ENCODE results near the gene PLEKHJ1. TPM values are rescaled to one million over a fixed set of nuclear protein-coding genes. Genes with fewer than 3 reads are reported as not detected.
A peak's percentile ranks its signal among the peaks of the same experiment; 100 is the strongest.

Gene PLEKHJ1
- total and polyA plus RNA-seq, 2 of the 13 experiments (the other 11 are each of a cell fraction or from before 2014, with no cell fraction given): 70.5 to 130 TPM

DNA sequence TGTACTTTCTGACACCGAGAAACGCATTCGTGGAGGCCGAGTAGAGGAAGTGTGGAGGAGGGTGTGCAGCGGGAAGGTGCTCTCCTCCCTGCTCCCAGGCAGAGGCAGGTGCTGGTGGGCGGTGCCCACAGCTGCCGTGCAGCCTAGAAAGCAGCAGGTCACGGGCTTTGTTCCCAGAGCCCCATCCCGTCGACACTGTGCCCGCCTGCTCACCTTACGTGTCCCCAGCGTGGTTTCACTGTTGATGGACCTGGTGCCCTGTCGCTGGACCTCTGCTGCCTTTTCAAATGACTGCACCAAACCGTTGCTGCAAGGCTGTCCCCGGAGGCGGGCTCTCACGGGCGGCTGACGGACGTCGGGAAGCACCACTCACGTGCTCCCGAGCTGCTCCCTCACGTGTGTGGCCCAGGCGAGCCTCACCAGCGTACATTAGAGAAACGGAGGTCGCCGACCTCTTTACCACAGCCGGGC, 20.8 kb downstream of the PLEKHJ1 start:
- peaks cover 27% of the 10 kb centered on the region for H3K4me1 ChIP-seq (ENCODE audit: insufficient read depth, low read length)
- H3K9me3 ChIP-seq (ENCODE audit: low read length): no peaks in the 10 kb centered on the region
- ChIA-PET CTCF (ENCODE audit: low intra/inter-chr PET ratio, low total read pairs) (no interaction called here), POLR2A (interaction anchor here (0.6 kb wide), 1 partner anchor 17 kb away, joined by 3 read pairs; no protein-coding TSS in a partner anchor)
- H3K4me2 ChIP-seq (ENCODE audit: low read depth, low read length): no peak overlapping the region
- no peak overlapping the region for H2AFZ ChIP-seq (ENCODE audit: low read length)
- H3K79me2 ChIP-seq (ENCODE audit: insufficient read depth, low read length): no peaks in the 10 kb centered on the region
- FAIRE-seq (no peak), DNase-seq (ENCODE audit: low spot score) (no peak), ATAC-seq (no peak)
- H3K9ac ChIP-seq (ENCODE audit: insufficient read depth, low read depth, low read length): no peak overlapping the region
- TF ChIP-seq ZBTB38 (CRISPR knock-in tag; IDR thresholded peaks at IDR 0.05) (0 out of 2 replicates have a peak, but pooled peaks have one; percentile 39), ZNF3 (CRISPR knock-in tag; IDR thresholded peaks at IDR 0.05) (no peak), SALL2 (CRISPR knock-in tag; IDR thresholded peaks at IDR 0.05) (no peak), RARG (CRISPR knock-in tag; IDR thresholded peaks at IDR 0.05; ENCODE audit: low read depth) (no peak), POGZ (CRISPR knock-in tag; IDR thresholded peaks at IDR 0.05) (no peak), DR1 (CRISPR knock-in tag; IDR thresholded peaks at IDR 0.05) (no peak)
- 97% methylated on average over 30 of the region's 31 CpGs for WGBS (ENCODE audit: low lambda C conversion rate)
- no peaks in the 10 kb centered on the region for H3K27me3 ChIP-seq (ENCODE audit: control insufficient read depth in 1 of 2, insufficient read depth in 2 of 2, low read length in 2 of 2)
- no peak overlapping the region for H3K4me3 ChIP-seq (replicated peaks in 1 of 3; ENCODE audit: insufficient read depth in 1 of 3, low read depth in 2 of 3, low read length in 3 of 3)
- in situ Hi-C loops (cut with HindIII; ENCODE audit: extremely low pct_ligation_motif_present, low pct_unique_long_range_greater_than_20kb): no loop called here
- intact Hi-C loops (cut with micrococcal nuclease; ENCODE audit: unreplicated experiment): no loop called here
- no peak overlapping the region for H3K27ac ChIP-seq (ENCODE audit: extremely low read length, insufficient read depth, low read length)
- BruUV-seq (replicated peaks): no TSS peak
- no peaks in the 10 kb centered on the region for H4K20me1 ChIP-seq (ENCODE audit: insufficient read depth, low read length)
- H3K36me3 ChIP-seq (replicated peaks in 1 of 2; ENCODE audit: control insufficient read depth in 1 of 2, insufficient read depth in 2 of 2, low read length in 2 of 2): peaks cover 41 to 79% of the 10 kb centered on the region in 2 experiments

DNA sequence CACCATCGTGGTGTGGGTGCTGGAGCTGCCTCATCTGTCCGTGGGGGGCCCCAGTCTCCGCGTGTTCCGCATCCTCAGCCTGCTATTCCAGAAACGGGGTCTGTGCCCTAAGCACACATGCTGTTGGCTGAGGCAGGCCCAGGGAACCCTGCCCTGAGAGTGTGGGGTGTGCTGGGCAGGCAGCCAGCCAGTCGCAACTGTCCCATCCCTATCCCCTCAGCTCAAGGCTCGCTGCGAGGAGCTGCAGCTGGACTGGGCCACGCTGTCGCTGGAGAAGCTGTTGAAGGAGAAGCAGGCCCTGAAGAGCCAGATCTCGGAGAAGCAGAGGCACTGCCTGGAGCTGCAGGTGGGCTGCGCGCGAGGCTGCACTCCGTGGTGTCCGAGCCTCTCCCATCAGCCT, 21.9 kb downstream of the PLEKHJ1 start:
- Histone ChIP-seq H3K27ac (ENCODE audit: extremely low read length, insufficient read depth, low read length) (no peak overlapping the region), H4K20me1 (ENCODE audit: insufficient read depth, low read length) (no peaks in the 10 kb centered on the region), H3K4me3 (replicated peaks in 1 of 3; ENCODE audit: insufficient read depth in 1 of 3, low read depth in 2 of 3, low read length in 3 of 3) (no peak overlapping the region), H3K4me1 (ENCODE audit: insufficient read depth, low read length) (peaks cover 27% of the 10 kb centered on the region), H3K9me3 (ENCODE audit: low read length) (no peaks in the 10 kb centered on the region), H3K9ac (ENCODE audit: insufficient read depth, low read depth, low read length) (no peak overlapping the region), H3K4me2 (ENCODE audit: low read depth, low read length) (no peak overlapping the region), H2AFZ (ENCODE audit: low read length) (no peak overlapping the region), H3K27me3 (ENCODE audit: control insufficient read depth in 1 of 2, insufficient read depth in 2 of 2, low read length in 2 of 2) (no peaks in the 10 kb centered on the region), H3K36me3 (replicated peaks in 1 of 2; ENCODE audit: control insufficient read depth in 1 of 2, insufficient read depth in 2 of 2, low read length in 2 of 2) (peaks cover 36 to 77% of the 10 kb centered on the region in 2 experiments), H3K79me2 (ENCODE audit: insufficient read depth, low read length) (no peaks in the 10 kb centered on the region)
- no peak for FAIRE-seq
- ChIA-PET POLR2A (interaction anchor here (0.9 kb wide), 1 partner anchor 18 kb away, joined by 3 read pairs; no protein-coding TSS in a partner anchor), CTCF (ENCODE audit: low intra/inter-chr PET ratio, low total read pairs) (no interaction called here)
- no peak for ATAC-seq
- BruUV-seq (replicated peaks): no TSS peak
- in situ Hi-C loops (cut with HindIII; ENCODE audit: extremely low pct_ligation_motif_present, low pct_unique_long_range_greater_than_20kb) (loop anchor here (5.0 kb wide), 1 partner anchor 42 kb away; no protein-coding TSS in a partner anchor), intact Hi-C loops (cut with micrococcal nuclease; ENCODE audit: unreplicated experiment) (no loop called here)
- WGBS (ENCODE audit: low lambda C conversion rate): 100% methylated on average over 8 of the region's 17 CpGs
- no peak for DNase-seq (ENCODE audit: low spot score)
- TF ChIP-seq SPEN (CRISPR knock-in tag; IDR thresholded peaks at IDR 0.05; ENCODE audit: low read depth) (no peak), SIX4 (CRISPR knock-in tag; IDR thresholded peaks at IDR 0.05) (no peak), AGO2 (optimal IDR thresholded peaks at IDR 0.05; ENCODE audit: low read depth, low read length) (peak; percentile 56)
